ENCODE data around the gene SMAD6. TPM values are rescaled to one million over a fixed set of nuclear protein-coding genes. Genes with fewer than 3 reads are reported as not detected.

The SMAD6 gene
- total RNA-seq, result 31.1 TPM
- 20.1 TPM for polyA plus RNA-seq

- Histone ChIP-seq H3K4me3 (ENCODE audit: low read depth, low read length) (peak within 1 kb of the TSS; percentile 98), H3K27ac (ENCODE audit: low read depth) (peak within 1 kb of the TSS; percentile 80), H3K36me3 (ENCODE audit: insufficient read depth) (no peaks in the 10 kb centered on the region), H3K4me1 (ENCODE audit: insufficient read depth) (no peaks in the 10 kb centered on the region)
- under 1% methylated on average over 55 of the region's 55 CpGs for WGBS
- peak; percentile 97 for DNase-seq (ENCODE audit: extremely low spot score)
Observed at GRCh38 chr15:66702035-66702786, at the start of gene SMAD6. TSS of gene SMAD6 (plus strand) at chr15:66702236. CDS start at chr15:66703259, 1,023 bp downstream.

DNA sequence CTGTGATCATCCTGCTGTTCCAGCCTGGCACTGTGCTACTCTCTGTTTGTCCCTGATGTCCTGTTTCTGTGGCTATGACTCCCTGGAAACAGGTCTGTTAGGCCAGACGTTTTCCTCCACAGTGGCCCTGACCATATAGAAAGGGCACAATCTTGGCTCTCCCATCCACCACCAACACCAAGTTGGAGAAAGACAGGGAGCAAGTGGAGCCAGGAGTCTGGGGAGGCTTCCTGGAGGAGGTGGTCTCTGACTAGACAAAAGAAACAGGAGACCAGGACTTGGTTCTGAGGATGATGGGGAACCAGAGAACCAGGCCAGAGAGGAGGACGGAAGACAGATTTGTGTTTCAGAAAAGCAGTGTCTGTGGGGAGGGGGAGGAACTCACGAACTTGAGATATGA is 49.2 kb upstream of the SMAD6 start:
- 82% methylated on average over 3 of the region's 3 CpGs for WGBS
- H3K27ac ChIP-seq (ENCODE audit: low read depth), result no peak overlapping the region
- no peak overlapping the region for H3K4me3 ChIP-seq (ENCODE audit: low read depth, low read length)
- H3K4me1 ChIP-seq (ENCODE audit: insufficient read depth), result no peaks in the 10 kb centered on the region
- no peaks in the 10 kb centered on the region for H3K36me3 ChIP-seq (ENCODE audit: insufficient read depth)
- no peak for DNase-seq (ENCODE audit: extremely low spot score)

DNA sequence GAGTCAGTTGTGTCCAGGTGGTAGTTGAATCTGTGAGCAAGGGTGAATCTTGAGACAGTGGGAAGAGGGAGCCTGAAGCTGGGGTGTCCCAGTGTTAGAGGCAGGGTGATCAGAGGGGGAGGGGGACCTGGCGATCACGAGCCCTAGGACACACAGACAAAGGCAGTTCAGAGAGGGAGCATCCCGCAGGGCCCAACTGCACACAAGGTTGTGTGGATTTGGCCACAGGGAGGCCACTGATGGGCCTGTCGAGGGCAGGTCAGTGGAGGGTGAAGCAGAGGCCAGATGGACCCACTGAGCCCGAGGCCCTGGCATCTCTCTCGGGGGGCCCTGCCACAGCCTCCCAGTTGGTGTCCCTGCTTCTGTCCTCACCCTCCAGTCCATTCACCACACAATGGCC is 48.6 kb upstream of the SMAD6 start:
- 94% methylated on average over 6 of the region's 6 CpGs for whole genome bisulfite sequencing
- no peak for DNase-seq (ENCODE audit: extremely low spot score)

GRCh38 chr15:66653852-66654251 is 48.2 kb upstream of the SMAD6 start:
- DNase-seq (ENCODE audit: extremely low spot score), result no peak
- no peak overlapping the region for H3K27ac ChIP-seq (ENCODE audit: low read depth)
- WGBS, result 91% methylated on average over 13 of the region's 13 CpGs

More for the DNA sequence above, 48.6 kb upstream of the SMAD6 start:
- no peaks in the 10 kb centered on the region for H3K4me1 ChIP-seq (ENCODE audit: insufficient read depth)
- no peaks in the 10 kb centered on the region for H3K36me3 ChIP-seq (ENCODE audit: insufficient read depth)
- H3K27ac ChIP-seq (ENCODE audit: low read depth), result no peak overlapping the region
- H3K4me3 ChIP-seq (ENCODE audit: low read depth, low read length), result no peak overlapping the region

DNA sequence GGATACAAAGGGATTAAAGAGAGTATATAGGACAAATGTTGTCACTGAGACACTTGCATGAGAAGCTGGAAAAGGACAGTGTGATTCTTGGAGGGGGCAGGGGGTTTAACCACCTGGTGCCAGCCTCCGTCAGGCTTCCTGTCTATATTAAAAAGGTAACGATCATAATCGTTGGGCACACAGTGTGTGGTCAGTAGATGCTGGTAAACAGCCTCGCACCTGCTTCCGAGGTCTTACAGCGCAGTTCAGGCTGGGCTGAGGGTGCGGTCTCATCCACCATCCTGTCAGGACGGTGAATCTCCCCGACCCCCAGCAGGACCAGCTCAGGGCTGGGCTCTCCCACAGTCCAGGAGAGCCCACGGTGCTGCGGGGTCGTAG is 47.7 kb upstream of the SMAD6 start:
- 53% methylated on average over 12 of the region's 12 CpGs for WGBS
- Histone ChIP-seq H3K4me3 (ENCODE audit: low read depth, low read length) (no peak overlapping the region), H3K27ac (ENCODE audit: low read depth) (no peak overlapping the region)

More at GRCh38 chr15:66653852-66654251, 48.2 kb upstream of the SMAD6 start:
- no peak overlapping the region for H3K4me3 ChIP-seq (ENCODE audit: low read depth, low read length)
- no peaks in the 10 kb centered on the region for H3K36me3 ChIP-seq (ENCODE audit: insufficient read depth)
- H3K4me1 ChIP-seq (ENCODE audit: insufficient read depth), result no peaks in the 10 kb centered on the region

GRCh38 chr15:66654739-66655375 is 47.2 kb upstream of the SMAD6 start:
- WGBS, result 17% methylated on average over 45 of the region's 45 CpGs
- Histone ChIP-seq H3K36me3 (ENCODE audit: insufficient read depth) (no peaks in the 10 kb centered on the region), H3K27ac (ENCODE audit: low read depth) (no peak overlapping the region), H3K4me1 (ENCODE audit: insufficient read depth) (no peaks in the 10 kb centered on the region), H3K4me3 (ENCODE audit: low read depth, low read length) (peak overlapping the region; percentile 21)
- DNase-seq (ENCODE audit: extremely low spot score), result no peak

More for the DNA sequence above, 47.7 kb upstream of the SMAD6 start:
- DNase-seq (ENCODE audit: extremely low spot score), result no peak
- no peaks in the 10 kb centered on the region for H3K4me1 ChIP-seq (ENCODE audit: insufficient read depth)
- H3K36me3 ChIP-seq (ENCODE audit: insufficient read depth), result no peaks in the 10 kb centered on the region

DNA sequence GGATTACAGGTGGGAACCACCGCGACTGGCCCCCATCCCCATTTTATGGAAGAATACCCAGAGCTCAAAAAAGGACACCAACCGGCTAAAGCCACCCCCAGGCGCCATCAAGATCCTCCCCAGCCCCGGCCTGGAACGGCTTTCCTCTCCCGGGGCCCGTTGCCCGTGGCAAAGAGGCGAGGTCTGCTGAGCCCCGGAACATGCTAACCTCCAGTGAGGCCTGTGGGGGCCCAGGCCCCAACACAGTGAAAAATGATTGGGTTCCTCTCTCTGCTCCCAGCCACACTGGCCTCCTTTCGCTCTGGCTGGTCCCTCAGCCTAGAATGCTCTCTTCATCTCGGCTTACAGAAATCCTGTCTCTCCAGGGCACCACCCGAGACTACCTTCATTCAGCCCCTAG is 46.5 kb upstream of the SMAD6 start:
- DNase-seq (ENCODE audit: extremely low spot score), result no peak

GRCh38 chr15:66655997-66656396 is 46.0 kb upstream of the SMAD6 start:
- DNase-seq (ENCODE audit: extremely low spot score), result no peak
- 97% methylated on average over 2 of the region's 2 CpGs for WGBS
- Histone ChIP-seq H3K36me3 (ENCODE audit: insufficient read depth) (no peaks in the 10 kb centered on the region), H3K4me1 (ENCODE audit: insufficient read depth) (no peaks in the 10 kb centered on the region), H3K27ac (ENCODE audit: low read depth) (no peak overlapping the region), H3K4me3 (ENCODE audit: low read depth, low read length) (no peak overlapping the region)

More for the DNA sequence above, 46.5 kb upstream of the SMAD6 start:
- no peaks in the 10 kb centered on the region for H3K4me1 ChIP-seq (ENCODE audit: insufficient read depth)
- H3K36me3 ChIP-seq (ENCODE audit: insufficient read depth), result no peaks in the 10 kb centered on the region
- H3K4me3 ChIP-seq (ENCODE audit: low read depth, low read length), result no peak overlapping the region
- 77% methylated on average over 14 of the region's 14 CpGs for WGBS
- no peak overlapping the region for H3K27ac ChIP-seq (ENCODE audit: low read depth)

DNA sequence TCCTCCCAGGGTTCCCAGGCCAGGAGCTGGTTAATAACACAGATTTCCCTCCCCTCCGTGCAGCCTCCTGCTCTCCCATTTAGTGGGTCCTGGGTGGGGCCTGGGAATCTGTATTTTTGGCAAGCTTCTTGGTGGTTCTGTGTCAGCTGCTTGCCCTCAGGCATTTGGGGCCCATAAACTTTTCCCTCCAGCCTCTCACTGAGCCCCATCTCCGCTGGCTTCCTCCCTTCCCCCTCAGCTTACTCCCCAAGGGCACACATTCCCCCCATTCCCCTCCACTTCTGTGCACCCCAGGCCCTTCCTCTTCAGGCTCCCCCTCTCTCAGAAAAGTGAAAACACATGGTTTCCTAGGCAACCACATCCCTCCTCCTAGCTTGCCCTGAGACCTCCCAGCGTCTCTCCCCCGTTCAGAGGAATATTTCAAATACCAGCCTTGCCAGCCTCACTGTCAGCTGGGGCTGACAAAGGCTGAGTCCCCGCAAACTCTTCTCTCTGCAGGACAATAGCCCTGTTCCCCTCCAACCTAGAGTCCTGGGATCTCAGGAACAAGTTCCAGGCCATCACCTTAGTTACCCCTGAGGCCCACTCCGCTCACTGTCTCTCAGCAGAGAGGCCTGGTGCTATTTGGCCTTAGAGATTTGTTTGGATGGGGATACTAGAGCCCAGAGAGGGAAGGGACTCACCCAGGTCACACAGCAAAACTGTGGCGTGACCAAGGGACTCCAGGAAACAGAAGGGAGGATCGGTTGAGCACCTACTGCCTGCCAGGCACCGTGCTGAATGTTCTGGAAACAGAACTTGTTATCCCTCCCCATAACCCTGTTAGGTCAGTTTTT is 44.6 kb upstream of the SMAD6 start:
- WGBS, result 83% methylated on average over 9 of the region's 9 CpGs
- no peaks in the 10 kb centered on the region for H3K36me3 ChIP-seq (ENCODE audit: insufficient read depth)
- no peak for DNase-seq (ENCODE audit: extremely low spot score)
- no peak overlapping the region for H3K4me3 ChIP-seq (ENCODE audit: low read depth, low read length)
- no peak overlapping the region for H3K27ac ChIP-seq (ENCODE audit: low read depth)
- H3K4me1 ChIP-seq (ENCODE audit: insufficient read depth), result no peaks in the 10 kb centered on the region

DNA sequence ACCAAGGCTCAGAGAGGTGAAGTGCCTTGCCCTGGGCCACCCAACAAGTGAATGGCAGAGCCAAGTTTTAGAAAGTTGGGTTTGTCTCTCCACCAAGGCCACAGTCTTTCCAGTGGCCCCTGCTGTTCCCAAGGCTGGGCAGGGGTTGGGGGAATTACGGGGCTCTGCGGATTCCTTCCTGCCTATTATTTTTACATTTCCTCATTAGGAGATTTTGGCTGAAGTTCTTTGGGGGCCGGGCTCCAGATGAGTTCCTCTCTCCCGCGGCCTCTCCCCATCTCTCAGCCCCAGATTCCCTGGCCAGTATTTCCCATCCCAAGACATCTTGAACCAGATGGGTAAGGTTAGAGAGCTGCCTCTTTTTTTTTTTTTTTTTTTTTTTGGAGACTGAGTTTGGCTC is 44.0 kb upstream of the SMAD6 start:
- WGBS, result 57% methylated on average over 5 of the region's 5 CpGs
- Histone ChIP-seq H3K27ac (ENCODE audit: low read depth) (no peak overlapping the region), H3K4me3 (ENCODE audit: low read depth, low read length) (no peak overlapping the region), H3K36me3 (ENCODE audit: insufficient read depth) (no peaks in the 10 kb centered on the region), H3K4me1 (ENCODE audit: insufficient read depth) (no peaks in the 10 kb centered on the region)
- DNase-seq (ENCODE audit: extremely low spot score), result no peak

GRCh38 chr15:66658855-66659254 is 43.2 kb upstream of the SMAD6 start:
- Histone ChIP-seq H3K36me3 (ENCODE audit: insufficient read depth) (no peaks in the 10 kb centered on the region), H3K27ac (ENCODE audit: low read depth) (no peak overlapping the region), H3K4me3 (ENCODE audit: low read depth, low read length) (no peak overlapping the region), H3K4me1 (ENCODE audit: insufficient read depth) (no peaks in the 10 kb centered on the region)
- DNase-seq (ENCODE audit: extremely low spot score), result no peak
- WGBS, result 99% methylated on average over 2 of the region's 2 CpGs

DNA sequence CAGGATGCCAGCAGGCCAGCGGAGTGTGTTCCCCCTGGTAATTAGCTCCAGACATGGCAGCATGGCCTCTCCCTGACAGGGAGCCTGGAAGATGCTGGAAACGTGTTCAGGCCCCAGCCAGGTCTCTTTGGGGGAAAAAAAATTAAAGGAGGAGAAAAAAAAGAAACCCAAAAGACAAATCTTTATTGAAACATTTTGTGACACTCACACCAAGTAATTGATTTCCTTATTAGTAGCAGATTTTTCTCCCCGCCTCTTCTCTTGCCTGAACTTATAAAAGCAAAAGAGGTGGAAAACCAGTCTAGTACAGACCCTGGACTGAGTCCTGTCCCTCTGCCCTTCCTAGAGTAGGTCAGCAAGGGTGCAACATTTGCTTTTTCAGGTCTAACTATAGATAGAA is 42.7 kb upstream of the SMAD6 start:
- 95% methylated on average over 3 of the region's 3 CpGs for WGBS
- no peaks in the 10 kb centered on the region for H3K36me3 ChIP-seq (ENCODE audit: insufficient read depth)
- no peak overlapping the region for H3K27ac ChIP-seq (ENCODE audit: low read depth)
- DNase-seq (ENCODE audit: extremely low spot score), result no peak
- H3K4me3 ChIP-seq (ENCODE audit: low read depth, low read length), result no peak overlapping the region
- H3K4me1 ChIP-seq (ENCODE audit: insufficient read depth), result no peaks in the 10 kb centered on the region

DNA sequence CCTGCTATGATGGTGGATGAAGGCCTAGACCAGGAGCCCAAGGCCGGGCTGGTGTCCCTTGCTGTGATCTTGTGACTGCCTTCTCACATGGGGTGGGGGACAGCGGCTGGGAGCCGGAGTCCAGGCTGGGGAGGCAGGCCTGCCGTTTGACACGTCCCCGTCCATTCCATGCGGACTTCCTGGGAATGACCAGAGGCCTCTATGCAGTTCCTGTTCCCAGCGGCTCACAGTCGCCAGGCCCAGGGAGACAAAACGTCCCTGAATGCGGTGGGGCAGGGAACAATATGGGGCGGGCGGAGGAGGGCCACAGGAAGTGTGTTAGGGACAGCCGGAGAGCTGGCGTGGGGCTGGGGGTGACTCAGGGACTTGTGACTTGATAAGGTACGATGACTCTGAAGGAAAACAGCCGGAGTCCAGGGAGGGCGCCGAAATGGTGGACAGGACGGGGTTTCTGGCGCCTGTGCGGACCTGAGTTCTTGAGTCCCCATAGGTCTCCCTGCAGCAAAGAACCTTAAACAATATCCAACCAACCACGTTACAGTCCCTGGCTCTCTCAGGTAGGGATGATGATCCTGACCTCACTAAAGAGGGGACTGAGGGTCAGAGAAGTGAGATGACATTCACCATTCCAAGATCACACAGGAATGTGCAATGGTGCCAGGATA is 40.5 kb upstream of the SMAD6 start:
- H3K36me3 ChIP-seq (ENCODE audit: insufficient read depth), result no peaks in the 10 kb centered on the region
- WGBS, result 87% methylated on average over 23 of the region's 23 CpGs
- no peak for DNase-seq (ENCODE audit: extremely low spot score)
- H3K27ac ChIP-seq (ENCODE audit: low read depth), result no peak overlapping the region
- no peaks in the 10 kb centered on the region for H3K4me1 ChIP-seq (ENCODE audit: insufficient read depth)
- no peak overlapping the region for H3K4me3 ChIP-seq (ENCODE audit: low read depth, low read length)
